Neural crest cell (in vitro differentiated cells): ENCODE measurements around the gene YBX3. TPM values are rescaled to one million over a fixed set of nuclear protein-coding genes. Genes with fewer than 3 reads are reported as not detected.

Source experiments
- DNase-seq: peaks from one replicate; pipeline ENCODE4 v3.0.0; 2021; ENCODE audit warnings: low read depth, mixed read lengths, low spot score
- H3K27ac Mint-ChIP-seq: one replicate; pipeline ENCODE4 v1.8.0; 2021; ENCODE audit warnings: mild to moderate bottlenecking, mixed read lengths; ENCODE audit not compliant: unreplicated experiment
- H3K27me3 Mint-ChIP-seq: 2 replicates; pipeline ENCODE4 v1.8.0; 2021; ENCODE audit warnings: low read depth, mild to moderate bottlenecking, mixed read lengths
- H3K36me3 Mint-ChIP-seq: 2 replicates; pipeline ENCODE4 v1.8.0; 2021; ENCODE audit warnings: low read depth, mild to moderate bottlenecking, mixed read lengths
- H3K4me1 Mint-ChIP-seq: 2 replicates; pipeline ENCODE4 v1.8.0; 2021; ENCODE audit warnings: mixed read lengths
- H3K4me3 Mint-ChIP-seq: one replicate; pipeline ENCODE4 v1.8.0; 2021; ENCODE audit warnings: mild to moderate bottlenecking, mixed read lengths
- H3K9me3 Mint-ChIP-seq: 2 replicates; pipeline ENCODE4 v1.8.0; 2021; ENCODE audit warnings: mixed read lengths
- CTCF ChIP-seq: fragments of 200-600 bp; sonication (generic); conservative IDR thresholded peaks from 2 replicates; pipeline ENCODE4 v1.5.0; 2021; ENCODE audit warnings: antibody characterized with exemption, mild to moderate bottlenecking
- total RNA-seq: library from RNA; stranded (reverse); gene quantifications from 2 replicates; pipeline ENCODE4 v1.2.1, GENCODE V29; 2021

YBX3 gene
- total RNA-seq, 1 donor from 2014 or later = 90.4 TPM

- Mint-ChIP-seq H3K27ac (no peak overlapping the region), H3K27me3 (no peaks in the 10 kb centered on the region), H3K4me3 (no peak overlapping the region), H3K4me1 (no peaks in the 10 kb centered on the region), H3K36me3 (peaks cover 11% of the 10 kb centered on the region), H3K9me3 (no peaks in the 10 kb centered on the region)
- no peak for DNase-seq
- no peak for TF ChIP-seq CTCF
These were observed 17.5 kb downstream of the YBX3 start for GRCh38 chr12:10705655-10706054.

- no peak overlapping the region for H3K4me3 Mint-ChIP-seq
- peaks cover 7% of the 10 kb centered on the region for H3K36me3 Mint-ChIP-seq
- no peak for TF ChIP-seq CTCF
- DNase-seq = no peak
- H3K27ac Mint-ChIP-seq = no peak overlapping the region
- H3K27me3 Mint-ChIP-seq = no peaks in the 10 kb centered on the region
- H3K9me3 Mint-ChIP-seq = no peaks in the 10 kb centered on the region
- no peaks in the 10 kb centered on the region for H3K4me1 Mint-ChIP-seq
These were observed 21.3 kb downstream of the YBX3 start for GRCh38 chr12:10701843-10702242.

- H3K27me3 Mint-ChIP-seq = no peaks in the 10 kb centered on the region
- no peak for DNase-seq
- H3K4me1 Mint-ChIP-seq = no peaks in the 10 kb centered on the region
- no peak overlapping the region for H3K4me3 Mint-ChIP-seq
- peaks cover 10% of the 10 kb centered on the region for H3K36me3 Mint-ChIP-seq
- no peak for TF ChIP-seq CTCF
- no peak overlapping the region for H3K27ac Mint-ChIP-seq
- no peaks in the 10 kb centered on the region for H3K9me3 Mint-ChIP-seq
These were observed 21.9 kb downstream of the YBX3 start for GRCh38 chr12:10701131-10701681.

- Mint-ChIP-seq H3K9me3 (no peaks in the 10 kb centered on the region), H3K27ac (no peak overlapping the region), H3K4me3 (no peak overlapping the region), H3K27me3 (no peaks in the 10 kb centered on the region), H3K36me3 (peaks cover 14% of the 10 kb centered on the region), H3K4me1 (no peaks in the 10 kb centered on the region)
- no peak for DNase-seq
- no peak for TF ChIP-seq CTCF
These were observed 22.5 kb downstream of the YBX3 start for GRCh38 chr12:10700581-10700980.

- Mint-ChIP-seq H3K4me1 (no peaks in the 10 kb centered on the region), H3K27ac (no peak overlapping the region), H3K27me3 (no peaks in the 10 kb centered on the region), H3K4me3 (no peak overlapping the region), H3K36me3 (peaks cover 14% of the 10 kb centered on the region), H3K9me3 (no peaks in the 10 kb centered on the region)
- no peak for DNase-seq
- TF ChIP-seq CTCF = no peak
These were observed 25.3 kb downstream of the YBX3 start for GRCh38 chr12:10697862-10698261.
